SU-DHL-6 (cell line): ENCODE results near the gene BUB3.

Experiments used
- H2AFZ ChIP-seq: fragments of 200-600 bp; sonication (generic); 2 replicates; pipeline ENCODE4 v1.6.1; 2014; ENCODE audit warnings: low read depth, mild to moderate bottlenecking, moderate library complexity, mixed read lengths, antibody characterized with exemption, low read length; ENCODE audit not compliant: severe bottlenecking
- H3F3A ChIP-seq: fragments of 200-600 bp; shearing (Covaris generic); 2 replicates; pipeline ENCODE4 v1.6.0; 2016; ENCODE audit warnings: antibody characterized with exemption, mild to moderate bottlenecking; ENCODE audit not compliant: insufficient read depth
- H3K27ac ChIP-seq: fragments of 200-600 bp; sonication (generic); 2 replicates; pipeline ENCODE4 v1.5.1; 2016; ENCODE audit warnings: low read depth, mild to moderate bottlenecking, low read length, moderate library complexity, mixed read lengths
- H3K27me3 ChIP-seq: fragments of 200-600 bp; sonication (generic), shearing (Covaris generic); 2 replicates; pipeline ENCODE4 v1.6.0; 2014; ENCODE audit warnings: mild to moderate bottlenecking, low read length
- H3K36me3 ChIP-seq: fragments of 200-600 bp; sonication (generic); 2 replicates; pipeline ENCODE4 v1.6.1; 2014; ENCODE audit warnings: mild to moderate bottlenecking, low read length, mixed read lengths
- H3K4me2 ChIP-seq: fragments of 300-600, 200-600 bp; shearing (Covaris generic), sonication (generic); 2 replicates; pipeline ENCODE4 v1.6.0; 2014; ENCODE audit warnings: low read length, low read depth, mild to moderate bottlenecking; ENCODE audit not compliant: poor library complexity, severe bottlenecking
- H3K4me3 ChIP-seq: fragments of 200-600 bp; sonication (generic); 2 replicates; pipeline ENCODE4 v1.5.1; 2014; ENCODE audit warnings: antibody characterized with exemption, low read length, mild to moderate bottlenecking, mixed read lengths; ENCODE audit not compliant: insufficient read depth, poor library complexity, severe bottlenecking
- H3K79me2 ChIP-seq: fragments of 200-600 bp; sonication (generic); 2 replicates; pipeline ENCODE4 v1.6.1; 2014; ENCODE audit warnings: mild to moderate bottlenecking, low read length, moderate library complexity; ENCODE audit not compliant: insufficient read depth
- H3K9ac ChIP-seq: fragments of 200-600 bp; sonication (generic); 2 replicates; pipeline ENCODE4 v1.7.0; 2014; ENCODE audit warnings: mild to moderate bottlenecking, low read length
- H3K9me2 ChIP-seq: fragments of 200-600 bp; sonication (generic); replicated peaks from 2 replicates; pipeline ENCODE4 v1.6.1; 2014; ENCODE audit warnings: low read length; ENCODE audit not compliant: insufficient read depth
- H3K9me3 ChIP-seq: fragments of 200-600 bp; sonication (generic); 2 replicates; pipeline ENCODE4 v1.6.1; 2014; ENCODE audit warnings: low read length, mixed read lengths; ENCODE audit not compliant: insufficient read depth
- H4K20me1 ChIP-seq: fragments of 200-600 bp; sonication (generic); 2 replicates; pipeline ENCODE4 v1.6.1; 2014; ENCODE audit warnings: low read depth, mild to moderate bottlenecking, antibody characterized with exemption, low read length, moderate library complexity, mixed read lengths
- EZH2phosphoT487 ChIP-seq: fragments of 200-600 bp; sonication (generic), shearing (Covaris generic); conservative IDR thresholded peaks from 2 replicates; pipeline ENCODE4 v1.6.1; 2018; ENCODE audit warnings: mild to moderate bottlenecking, antibody characterized with exemption, low read length, moderate library complexity, mixed read lengths
- TF ChIP-seq, protein P1 (sequence below): fragments of 200-600 bp; sonication (generic); IDR thresholded peaks from one replicate; pipeline ENCODE4 v1.5.1; 2017; ENCODE audit warnings: antibody characterized with exemption, mild to moderate bottlenecking, low read length, moderate library complexity; ENCODE audit not compliant: insufficient read depth, poor library complexity, severe bottlenecking

BUB3 gene

DNA sequence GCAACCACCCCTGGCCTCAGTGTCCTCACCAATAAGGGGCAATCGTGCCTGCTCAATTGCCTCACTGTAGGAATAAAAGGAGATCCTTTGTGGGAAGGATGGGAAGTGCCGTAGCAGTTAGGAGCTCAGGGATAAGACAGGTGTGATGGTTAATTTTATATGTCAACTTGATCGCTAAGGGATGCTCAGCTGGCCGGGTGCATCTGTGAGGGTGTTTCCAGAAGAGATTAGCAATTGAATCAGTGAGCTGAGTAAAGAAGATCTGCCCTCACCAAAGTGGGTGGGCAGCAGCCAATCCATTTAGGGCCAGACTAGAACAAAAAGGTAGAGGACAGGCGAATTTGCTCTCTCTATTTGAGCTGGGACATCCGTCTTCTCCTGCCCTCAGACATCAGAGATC is 46.3 kb downstream of the BUB3 start:
- H2AFZ ChIP-seq: no peak overlapping the region
- no peaks in the 10 kb centered on the region for H3K36me3 ChIP-seq
- no peaks in the 10 kb centered on the region for H3F3A ChIP-seq
- no peak overlapping the region for H3K27ac ChIP-seq
- H3K27me3 ChIP-seq: no peaks in the 10 kb centered on the region
- H3K79me2 ChIP-seq: no peaks in the 10 kb centered on the region
- no peaks in the 10 kb centered on the region for H3K9me2 ChIP-seq
- H3K9me3 ChIP-seq: no peaks in the 10 kb centered on the region
- no peaks in the 10 kb centered on the region for H4K20me1 ChIP-seq
- no peak for TF ChIP-seq EZH2phosphoT487
- TF ChIP-seq, protein P1, sequence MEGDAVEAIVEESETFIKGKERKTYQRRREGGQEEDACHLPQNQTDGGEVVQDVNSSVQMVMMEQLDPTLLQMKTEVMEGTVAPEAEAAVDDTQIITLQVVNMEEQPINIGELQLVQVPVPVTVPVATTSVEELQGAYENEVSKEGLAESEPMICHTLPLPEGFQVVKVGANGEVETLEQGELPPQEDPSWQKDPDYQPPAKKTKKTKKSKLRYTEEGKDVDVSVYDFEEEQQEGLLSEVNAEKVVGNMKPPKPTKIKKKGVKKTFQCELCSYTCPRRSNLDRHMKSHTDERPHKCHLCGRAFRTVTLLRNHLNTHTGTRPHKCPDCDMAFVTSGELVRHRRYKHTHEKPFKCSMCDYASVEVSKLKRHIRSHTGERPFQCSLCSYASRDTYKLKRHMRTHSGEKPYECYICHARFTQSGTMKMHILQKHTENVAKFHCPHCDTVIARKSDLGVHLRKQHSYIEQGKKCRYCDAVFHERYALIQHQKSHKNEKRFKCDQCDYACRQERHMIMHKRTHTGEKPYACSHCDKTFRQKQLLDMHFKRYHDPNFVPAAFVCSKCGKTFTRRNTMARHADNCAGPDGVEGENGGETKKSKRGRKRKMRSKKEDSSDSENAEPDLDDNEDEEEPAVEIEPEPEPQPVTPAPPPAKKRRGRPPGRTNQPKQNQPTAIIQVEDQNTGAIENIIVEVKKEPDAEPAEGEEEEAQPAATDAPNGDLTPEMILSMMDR: no peak
- no peak overlapping the region for H3K9ac ChIP-seq
- no peak overlapping the region for H3K4me2 ChIP-seq
- no peak overlapping the region for H3K4me3 ChIP-seq

DNA sequence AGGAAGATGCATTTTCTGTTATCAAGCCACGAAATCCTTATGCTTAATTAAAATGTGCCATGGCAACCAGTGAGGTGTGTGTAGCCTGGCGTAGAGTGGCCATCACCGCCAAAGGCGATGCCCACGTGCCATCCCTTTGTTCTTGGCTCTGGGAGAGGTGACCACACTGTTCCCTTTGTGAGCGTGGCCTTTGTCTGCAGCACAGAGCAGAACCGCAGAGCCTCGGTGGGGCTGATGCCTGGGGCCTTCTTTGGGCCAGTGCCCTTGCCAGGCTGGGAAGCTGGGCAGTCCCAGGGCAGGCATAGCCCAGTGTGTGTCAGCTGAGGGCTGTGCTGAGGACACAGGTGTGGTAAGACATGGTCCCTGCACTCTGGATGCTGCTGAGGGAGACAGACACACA is 48.3 kb downstream of the BUB3 start:
- Histone ChIP-seq H3K9me2 (no peaks in the 10 kb centered on the region), H3K36me3 (no peaks in the 10 kb centered on the region), H3K4me3 (no peak overlapping the region), H3K79me2 (no peaks in the 10 kb centered on the region), H2AFZ (no peak overlapping the region), H3K27ac (no peak overlapping the region), H3K27me3 (no peaks in the 10 kb centered on the region), H3K9ac (no peak overlapping the region), H4K20me1 (no peaks in the 10 kb centered on the region), H3K4me2 (no peak overlapping the region), H3K9me3 (no peaks in the 10 kb centered on the region), H3F3A (no peaks in the 10 kb centered on the region)
- TF ChIP-seq, protein P1: no peak
- no peak for TF ChIP-seq EZH2phosphoT487

DNA sequence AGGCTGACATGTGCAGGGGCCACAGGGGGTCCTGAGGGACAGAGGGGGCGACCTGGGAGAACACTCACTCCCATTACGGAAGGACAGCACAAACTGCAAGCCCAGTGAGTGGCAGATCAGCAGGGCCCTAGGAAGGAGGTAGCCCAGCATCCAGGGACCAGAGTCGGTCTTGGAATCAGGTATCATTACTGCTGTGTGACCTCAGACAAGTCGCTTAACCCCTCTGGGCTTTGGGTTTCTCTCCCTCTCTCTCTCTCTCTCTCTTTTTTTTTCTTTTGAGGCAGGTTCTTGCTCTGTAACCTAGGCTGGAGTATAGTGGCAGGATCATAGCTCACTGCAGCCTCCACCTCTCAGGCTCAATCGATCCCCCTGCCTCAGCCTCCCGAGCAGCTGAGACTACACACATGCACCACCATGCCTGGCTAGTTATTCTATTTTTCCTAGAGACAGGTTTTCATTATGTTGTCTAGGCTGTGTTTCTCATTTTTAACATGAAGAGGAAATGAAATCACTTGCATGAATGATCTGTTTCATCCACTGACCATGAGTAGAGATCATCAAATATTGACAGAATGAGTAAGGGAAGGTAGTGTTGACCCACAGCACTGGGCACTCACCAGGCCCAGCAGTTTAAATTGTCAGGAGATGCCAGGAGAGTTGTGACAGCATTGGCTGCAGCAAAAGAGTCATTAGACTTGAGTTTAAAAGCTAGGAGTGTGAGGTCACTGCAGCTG is 49.4 kb downstream of the BUB3 start:
- TF ChIP-seq, protein P1: no peak
- TF ChIP-seq EZH2phosphoT487: no peak
- Histone ChIP-seq H3K36me3 (no peaks in the 10 kb centered on the region), H3K27ac (no peak overlapping the region), H3K9ac (no peak overlapping the region), H3K9me3 (peaks cover 6% of the 10 kb centered on the region; the same call in 1 of the 2 replicates), H3F3A (no peaks in the 10 kb centered on the region), H4K20me1 (no peaks in the 10 kb centered on the region), H3K9me2 (no peaks in the 10 kb centered on the region), H3K4me3 (no peak overlapping the region), H3K27me3 (no peaks in the 10 kb centered on the region), H2AFZ (no peak overlapping the region), H3K79me2 (no peaks in the 10 kb centered on the region), H3K4me2 (no peak overlapping the region)
